Activated naive CD4-positive, alpha-beta T cell treated with anti-CD3 and anti-CD28 coated beads, Interleukin-2, amount 50 U/mL, for 72 hours (primary cell): ENCODE results near the gene MMAB. TPM values are rescaled to one million over a fixed set of nuclear protein-coding genes. Genes with fewer than 3 reads are reported as not detected.

Experiments
- ATAC-seq, 2 donors: fragments of 150-1000 bp; cut with Tn5 transposase; 2 replicates each; pipeline ENCODE4 v1.10.0; 2021; ENCODE audit warnings: mild to moderate bottlenecking in 2 of 2, moderate library complexity in 2 of 2
- DNase-seq, 2 donors: peaks; one replicate each; pipeline ENCODE4 v3.0.0; 2021 to 2022; ENCODE audit warnings: low spot score in 2 of 2
- H3K27ac Mint-ChIP-seq, 2 donors: one replicate each; pipeline ENCODE4 v1.8.0; 2022; ENCODE audit warnings: mild to moderate bottlenecking in 2 of 2, mixed read lengths in 2 of 2
- H3K36me3 Mint-ChIP-seq, 2 donors: one replicate each; pipeline ENCODE4 v1.8.0; 2022; ENCODE audit warnings: mixed read lengths in 2 of 2
- H3K9me3 Mint-ChIP-seq, 2 donors: one replicate each; pipeline ENCODE4 v1.8.0; 2022; ENCODE audit warnings: mixed read lengths in 2 of 2
- total RNA-seq, 2 donors: library from RNA; stranded (reverse); gene quantifications; one replicate each; pipeline ENCODE4 v1.2.3, GENCODE V29; 2022

Gene MMAB
- total RNA-seq, 2 donors from 2014 or later: 27.4 to 29.5 TPM

DNA sequence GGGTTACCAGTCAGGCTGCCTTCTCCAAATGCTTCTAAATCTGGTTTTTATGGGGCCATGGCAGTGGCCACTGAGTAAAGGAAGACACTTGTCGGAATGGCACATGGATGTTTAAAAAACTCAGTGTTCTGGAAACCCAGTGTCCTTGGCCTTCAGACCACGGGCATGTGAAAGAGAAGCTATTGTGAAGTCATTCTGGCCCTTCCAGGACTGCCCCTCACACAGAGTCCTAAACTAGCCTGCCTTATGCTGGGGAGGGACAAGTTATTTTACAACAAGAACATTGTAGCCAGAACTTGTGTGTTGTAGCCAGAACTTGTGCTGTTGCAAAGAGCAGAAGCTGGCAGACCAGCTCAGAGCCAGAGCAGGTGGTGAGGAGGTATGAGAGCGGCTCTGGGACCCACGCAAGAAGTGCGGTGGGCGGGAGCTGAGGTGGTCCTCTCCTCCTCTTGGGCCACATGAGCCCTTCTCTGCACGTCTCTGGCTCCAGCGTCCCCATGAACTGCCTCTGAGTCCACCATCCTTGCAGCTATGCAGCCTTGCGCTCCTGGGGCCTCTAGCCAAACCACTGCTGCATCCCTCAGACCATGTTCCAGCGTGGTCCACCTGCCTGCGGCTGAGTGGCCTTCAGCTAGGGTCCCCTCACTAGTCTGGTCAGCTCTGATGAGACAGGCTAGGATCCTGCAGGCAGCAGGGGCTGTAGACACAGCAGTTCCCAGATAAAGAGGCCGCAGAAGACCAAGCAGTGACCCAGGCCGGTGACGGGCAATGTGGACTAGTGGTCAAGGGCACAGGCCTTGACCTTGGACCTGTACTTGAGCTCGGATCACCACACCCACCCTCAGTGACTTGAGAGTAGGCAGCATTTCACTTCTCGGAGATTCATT lies 32.5 kb downstream of the MMAB start:
- DNase-seq: no peak
- ATAC-seq: no peak
- Mint-ChIP-seq H3K9me3 (no peaks in the 10 kb centered on the region), H3K36me3 (no peaks in the 10 kb centered on the region), H3K27ac (peak overlapping the region in 1 of 2 donors; percentile 36)

DNA sequence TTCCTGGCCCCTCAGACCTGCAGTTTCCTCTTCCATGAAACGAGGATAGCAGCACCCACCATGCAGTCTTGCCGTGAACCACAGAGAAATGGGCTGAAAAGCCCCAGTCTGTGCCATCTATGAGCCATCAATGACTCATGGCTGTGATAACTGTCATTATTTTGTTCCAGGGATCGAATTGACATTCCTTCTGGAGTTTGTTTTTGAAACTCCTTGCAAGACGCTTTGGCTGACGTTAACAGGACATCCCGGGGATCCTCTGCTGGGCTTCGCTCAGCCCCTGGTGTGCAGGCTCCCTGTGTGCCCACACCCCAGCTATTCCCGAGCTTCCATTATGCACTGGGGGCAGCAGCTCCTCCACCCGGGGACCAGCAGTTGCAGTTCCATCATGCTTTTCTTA lies 33.8 kb downstream of the MMAB start:
- Mint-ChIP-seq H3K9me3 (no peaks in the 10 kb centered on the region), H3K27ac (no peak overlapping the region), H3K36me3 (no peaks in the 10 kb centered on the region)
- ATAC-seq (no peak), DNase-seq (no peak)

DNA sequence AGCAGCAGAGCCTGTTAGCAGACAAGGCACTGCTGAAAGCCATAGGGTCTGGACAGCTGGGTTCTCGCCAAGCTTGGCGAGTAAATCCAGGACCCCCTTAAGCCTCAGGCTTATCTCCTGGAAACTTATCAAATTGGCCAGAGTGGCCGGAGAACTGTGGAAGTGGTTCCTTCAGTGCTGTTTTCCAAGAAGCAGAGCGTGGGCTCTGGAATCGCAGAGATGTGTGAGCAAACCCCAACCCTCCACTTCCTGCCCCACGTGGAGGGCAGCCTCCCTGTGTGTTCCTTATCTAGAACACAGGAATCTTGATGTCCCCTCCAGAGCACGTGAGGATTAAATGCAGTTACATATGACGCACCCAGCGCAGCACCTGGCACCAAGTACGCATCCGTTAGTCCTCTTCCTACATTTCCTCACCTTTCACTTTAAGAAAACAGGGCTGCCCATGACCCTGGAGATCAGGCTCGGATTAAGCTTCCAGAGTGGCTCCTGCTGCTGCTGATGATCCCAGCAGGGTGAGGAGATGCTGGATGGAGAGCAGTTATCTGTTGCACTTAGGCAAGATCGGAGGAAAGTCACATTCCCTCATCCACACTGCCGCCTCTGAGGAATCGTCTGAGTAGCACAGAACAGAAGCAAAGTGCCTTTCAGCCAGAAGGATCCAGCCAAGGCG lies 35.0 kb downstream of the MMAB start:
- H3K36me3 Mint-ChIP-seq: no peaks in the 10 kb centered on the region
- H3K9me3 Mint-ChIP-seq: no peaks in the 10 kb centered on the region
- H3K27ac Mint-ChIP-seq: no peak overlapping the region
- no peak for DNase-seq
- no peak for ATAC-seq

DNA sequence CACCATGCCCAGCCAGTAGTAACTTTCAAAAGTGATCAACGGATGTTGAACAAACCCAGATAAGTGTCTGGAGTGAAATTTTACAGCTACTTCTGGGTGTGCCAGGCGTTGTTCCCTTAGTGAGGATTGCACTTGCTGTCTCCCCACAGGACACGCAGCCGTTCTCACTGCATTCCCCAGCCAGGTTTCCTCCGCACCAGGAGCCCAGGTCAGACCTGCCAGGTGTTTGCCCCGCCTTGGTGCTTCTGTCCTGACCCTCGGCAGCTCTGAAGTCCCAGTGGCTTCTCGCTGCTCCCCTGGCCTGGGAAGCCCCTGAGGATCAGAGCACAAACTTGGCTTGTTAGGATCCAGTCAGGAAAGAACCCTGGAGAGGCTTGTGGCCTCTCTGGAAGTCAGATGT lies 36.2 kb downstream of the MMAB start:
- H3K36me3 Mint-ChIP-seq: no peaks in the 10 kb centered on the region
- no peak for DNase-seq
- no peak for ATAC-seq
- H3K27ac Mint-ChIP-seq: no peak overlapping the region
- no peaks in the 10 kb centered on the region for H3K9me3 Mint-ChIP-seq

DNA sequence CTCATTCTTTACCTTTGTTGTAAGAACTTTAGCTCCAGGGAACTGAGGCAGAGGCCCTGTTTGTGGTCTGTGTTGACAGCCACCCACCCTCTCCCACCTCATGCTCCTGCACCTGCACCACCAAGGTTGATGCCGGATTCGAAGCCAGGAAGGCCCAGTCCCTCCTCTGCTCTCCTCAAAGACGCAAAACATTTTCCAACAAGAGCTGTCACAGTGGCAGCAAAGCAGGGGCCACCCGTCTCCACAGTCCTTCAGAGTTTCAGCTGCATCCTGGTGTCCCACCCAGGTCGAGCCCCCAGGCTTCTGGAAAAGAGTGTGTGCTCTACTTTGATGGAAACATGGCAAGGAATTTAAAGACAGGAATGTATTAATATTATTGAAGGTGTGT lies 37.4 kb downstream of the MMAB start:
- ATAC-seq (no peak), DNase-seq (no peak)
- Mint-ChIP-seq H3K27ac (no peak overlapping the region), H3K36me3 (no peaks in the 10 kb centered on the region), H3K9me3 (no peaks in the 10 kb centered on the region)

DNA sequence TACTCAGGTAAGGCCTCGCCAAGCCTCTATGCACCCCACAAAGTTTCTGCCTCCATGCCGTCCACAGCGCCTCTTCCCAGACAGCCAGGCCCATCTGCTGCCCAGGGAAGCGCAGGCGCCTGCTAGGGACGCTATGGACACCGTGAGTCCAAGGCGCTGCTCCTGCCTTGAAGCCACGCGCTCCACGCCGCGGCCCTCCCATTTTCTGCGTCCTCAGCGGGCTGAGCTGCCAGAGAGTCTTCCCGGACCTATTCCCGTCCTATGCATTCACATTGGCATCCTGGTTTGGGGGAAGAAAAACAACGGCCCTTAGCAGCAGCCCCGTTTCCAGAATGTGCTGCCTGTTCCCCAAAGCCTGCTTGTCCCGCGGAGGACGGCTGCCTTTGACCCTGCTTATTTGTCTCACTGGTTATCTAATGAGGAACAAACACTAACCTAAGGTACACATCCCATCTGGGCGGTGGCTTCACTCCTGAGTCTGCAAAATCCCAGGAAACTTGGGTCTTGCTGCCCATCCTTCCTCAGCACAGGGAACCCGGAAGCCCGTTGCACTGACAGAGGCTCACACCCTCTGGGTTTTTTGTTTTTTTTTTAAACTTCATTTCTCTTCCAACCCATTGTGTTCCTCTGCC lies 38.0 kb downstream of the MMAB start:
- Mint-ChIP-seq H3K27ac (peak overlapping the region in 1 of 2 donors; percentile 44), H3K36me3 (no peaks in the 10 kb centered on the region), H3K9me3 (no peaks in the 10 kb centered on the region)
- DNase-seq: no peak
- no peak for ATAC-seq

DNA sequence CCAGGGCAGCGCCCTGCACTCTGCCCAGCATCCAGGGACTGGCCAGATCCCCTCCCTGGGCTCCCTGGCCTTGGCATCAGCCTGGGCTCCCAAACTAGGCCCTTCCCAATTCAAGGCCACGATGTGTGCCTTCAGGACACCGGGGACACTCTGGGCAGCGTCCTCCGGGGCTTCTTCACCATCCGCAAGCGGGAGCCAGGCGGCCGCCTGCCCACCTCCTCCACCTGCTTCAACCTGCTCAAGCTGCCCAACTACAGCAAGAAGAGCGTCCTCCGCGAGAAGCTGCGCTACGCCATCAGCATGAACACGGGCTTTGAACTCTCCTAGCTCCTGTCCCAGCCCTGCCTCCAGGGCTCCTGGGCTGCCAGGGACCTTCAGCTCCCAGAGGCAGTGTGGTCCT lies 38.8 kb downstream of the MMAB start:
- Mint-ChIP-seq H3K36me3 (no peaks in the 10 kb centered on the region), H3K27ac (peak overlapping the region in 1 of 2 donors; percentile 29), H3K9me3 (no peaks in the 10 kb centered on the region)
- DNase-seq: no peak
- ATAC-seq: no peak

DNA sequence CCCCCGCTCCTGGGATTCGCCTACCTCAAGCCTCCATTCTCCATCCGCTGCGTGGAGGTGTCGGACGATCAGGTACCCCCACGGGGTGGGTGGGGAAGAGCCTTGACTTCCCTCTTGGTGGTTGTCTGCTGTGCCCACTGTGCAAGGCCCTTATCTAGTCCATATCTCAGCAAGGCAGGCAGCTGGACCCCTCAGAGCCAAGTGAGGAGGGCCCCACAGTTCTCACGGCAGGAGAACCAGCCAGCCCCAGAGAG lies 39.9 kb downstream of the MMAB start:
- H3K36me3 Mint-ChIP-seq: no peaks in the 10 kb centered on the region
- no peak for DNase-seq
- ATAC-seq: no peak
- H3K9me3 Mint-ChIP-seq: no peaks in the 10 kb centered on the region
- peak overlapping the region in 1 of 2 donors; percentile 14 for H3K27ac Mint-ChIP-seq

DNA sequence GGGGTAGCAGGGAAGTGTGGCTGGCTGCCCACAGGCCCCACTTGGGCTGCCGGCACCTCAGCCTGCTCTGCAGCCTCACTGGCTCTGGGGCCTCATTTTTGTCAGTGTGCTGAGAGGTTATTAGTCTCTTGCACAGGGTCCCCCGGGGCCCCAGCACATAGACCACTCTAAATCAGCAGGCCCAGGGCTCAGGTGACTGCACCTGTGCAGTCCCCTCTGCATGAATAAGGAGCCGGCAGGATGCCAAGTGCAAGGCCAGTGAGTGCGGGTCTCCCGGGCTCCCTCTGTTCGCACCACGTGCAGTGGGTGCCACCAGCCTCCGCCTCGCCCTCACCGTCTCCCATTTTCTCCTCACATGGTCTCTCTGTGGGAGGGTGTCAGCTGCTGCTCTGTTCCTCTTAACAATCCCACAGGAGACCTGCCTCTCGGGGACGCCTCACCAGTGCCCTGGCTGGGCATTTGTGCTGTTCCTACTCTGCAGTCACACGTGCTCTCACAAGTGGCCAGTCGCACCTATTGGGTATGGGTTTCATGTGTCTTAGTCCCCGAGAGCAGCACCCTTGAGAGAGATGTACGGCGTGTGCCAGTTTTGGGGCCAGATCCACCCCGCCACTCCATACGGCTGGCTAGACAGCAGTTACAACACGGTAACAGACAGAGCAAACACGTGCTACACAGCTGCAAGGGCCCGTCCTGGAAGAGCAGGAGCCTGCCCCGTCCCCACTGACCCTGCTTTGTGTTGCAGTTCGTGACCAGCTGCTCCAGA lies 40.4 kb downstream of the MMAB start:
- H3K27ac Mint-ChIP-seq: no peak overlapping the region
- no peaks in the 10 kb centered on the region for H3K9me3 Mint-ChIP-seq
- H3K36me3 Mint-ChIP-seq: no peaks in the 10 kb centered on the region
- no peak for ATAC-seq
- DNase-seq: no peak

DNA sequence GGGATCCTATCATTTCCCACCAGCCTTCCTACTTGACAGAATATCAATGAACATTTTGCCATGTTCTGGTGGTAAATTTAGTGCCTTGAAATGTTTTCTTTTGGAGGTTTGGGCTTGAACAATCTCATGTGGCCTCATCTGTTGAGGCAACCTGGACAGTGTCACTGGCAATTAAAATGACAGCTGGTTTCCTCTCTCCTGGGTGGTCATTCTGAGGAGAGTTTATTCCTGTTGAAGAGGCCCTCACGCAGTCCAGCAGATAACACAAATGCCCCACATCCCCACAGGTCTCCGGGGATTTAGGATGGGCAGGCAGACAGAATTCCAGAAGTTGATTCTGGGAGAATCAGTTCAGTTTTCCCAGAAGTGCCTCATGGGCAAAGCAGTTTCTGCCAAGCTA lies 41.9 kb downstream of the MMAB start:
- no peak for DNase-seq
- H3K9me3 Mint-ChIP-seq: no peaks in the 10 kb centered on the region
- H3K36me3 Mint-ChIP-seq: no peaks in the 10 kb centered on the region
- ATAC-seq: no peak
- no peak overlapping the region for H3K27ac Mint-ChIP-seq

DNA sequence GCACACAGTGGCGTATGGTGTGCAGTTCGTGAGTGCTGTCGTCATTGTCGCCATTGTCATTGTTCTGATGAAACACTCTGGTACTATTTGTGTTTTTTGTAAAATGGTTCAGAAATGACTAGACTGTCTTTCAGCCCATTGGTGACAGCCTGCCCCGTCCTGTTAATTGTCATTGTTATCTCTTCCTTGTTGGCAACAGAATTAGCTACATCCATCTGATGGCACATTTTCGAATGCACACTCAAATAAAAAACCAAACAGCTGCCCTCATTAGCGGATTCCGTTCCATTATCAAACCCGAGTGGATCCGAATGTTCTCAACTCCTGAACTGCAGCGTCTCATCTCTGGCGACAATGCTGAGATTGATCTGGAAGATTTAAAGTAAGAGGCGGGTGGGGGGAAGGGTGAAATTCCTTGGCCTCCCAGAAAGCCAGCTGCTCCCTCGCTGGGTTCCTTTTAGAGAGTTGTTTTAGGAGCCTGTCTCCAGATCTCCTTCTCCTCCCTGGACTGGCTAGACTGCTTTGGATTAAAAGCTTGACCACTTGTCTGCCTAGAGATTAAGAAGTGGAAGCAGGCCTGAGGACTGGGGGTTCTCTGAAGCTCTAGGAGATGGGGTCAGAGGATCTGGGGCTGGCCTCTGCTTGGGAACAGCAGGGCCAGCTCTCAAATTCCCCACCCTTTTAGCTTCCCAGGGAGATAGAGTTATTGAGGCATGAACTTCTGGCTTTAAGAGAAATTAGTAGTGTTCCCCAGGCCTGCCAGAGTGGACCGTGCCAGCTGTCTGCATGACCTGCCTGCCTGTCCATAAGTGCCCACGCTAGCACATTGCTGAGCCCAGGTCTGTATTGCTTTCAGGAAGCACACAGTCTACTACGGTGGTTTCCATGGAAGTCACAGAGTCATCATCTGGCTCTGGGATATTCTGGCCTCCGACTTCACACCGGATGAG lies 43.3 kb downstream of the MMAB start:
- ATAC-seq: no peak
- H3K36me3 Mint-ChIP-seq: no peaks in the 10 kb centered on the region
- H3K27ac Mint-ChIP-seq: peak overlapping the region in 1 of 2 donors; percentile 30
- DNase-seq: no peak
- H3K9me3 Mint-ChIP-seq: no peaks in the 10 kb centered on the region

DNA sequence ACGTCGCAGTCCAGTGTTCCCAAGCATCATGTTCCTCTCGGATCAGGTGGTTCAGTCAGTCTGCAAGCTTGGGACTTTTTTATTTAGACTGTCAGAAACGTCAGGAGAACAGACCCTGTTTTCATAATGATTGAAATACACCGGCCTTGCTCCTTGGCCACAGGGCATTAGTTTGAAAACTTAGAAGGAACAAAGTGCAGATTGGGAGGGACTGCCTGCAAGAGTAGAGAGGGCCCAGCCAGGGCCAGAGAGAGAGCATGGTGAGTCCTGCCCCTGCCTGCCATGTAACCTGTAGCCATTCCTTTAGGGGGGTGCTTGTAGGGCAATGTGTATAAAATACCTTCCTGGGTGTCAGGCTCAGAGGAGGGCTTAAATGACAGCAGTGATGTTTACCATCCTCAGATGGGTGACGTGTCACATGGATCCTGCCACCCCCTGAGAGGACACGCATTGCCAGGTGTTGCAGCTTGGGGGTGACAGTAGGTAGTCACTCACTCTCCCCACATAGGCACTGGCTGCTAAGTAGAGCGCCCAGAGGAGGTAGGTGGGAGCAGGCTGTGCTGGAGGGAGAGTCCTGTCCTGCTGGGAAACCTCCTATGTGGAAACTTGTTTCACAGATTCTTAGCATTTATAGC lies 45.7 kb downstream of the MMAB start:
- no peak for DNase-seq
- ATAC-seq: no peak
- Mint-ChIP-seq H3K27ac (peak overlapping the region in 1 of 2 donors; percentile 91), H3K9me3 (no peaks in the 10 kb centered on the region), H3K36me3 (no peaks in the 10 kb centered on the region)

DNA sequence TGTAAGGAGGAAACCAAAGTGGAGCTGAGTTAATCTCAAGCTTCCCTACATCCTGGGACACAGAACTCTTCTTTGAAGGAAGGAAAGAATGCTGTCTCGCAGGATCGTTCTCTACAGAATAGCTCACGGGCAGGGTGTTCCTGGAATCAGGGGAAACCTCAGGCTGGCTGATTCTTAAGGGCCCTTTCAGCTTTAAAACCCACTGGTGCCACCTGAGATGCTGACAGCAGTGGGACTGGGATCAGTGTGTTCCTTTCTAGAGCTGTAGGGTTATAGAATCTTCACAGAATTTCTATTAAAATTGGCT lies 48.1 kb downstream of the MMAB start:
- ATAC-seq (no peak), DNase-seq (no peak)
- Mint-ChIP-seq H3K27ac (no peak overlapping the region), H3K9me3 (no peaks in the 10 kb centered on the region), H3K36me3 (no peaks in the 10 kb centered on the region)

DNA sequence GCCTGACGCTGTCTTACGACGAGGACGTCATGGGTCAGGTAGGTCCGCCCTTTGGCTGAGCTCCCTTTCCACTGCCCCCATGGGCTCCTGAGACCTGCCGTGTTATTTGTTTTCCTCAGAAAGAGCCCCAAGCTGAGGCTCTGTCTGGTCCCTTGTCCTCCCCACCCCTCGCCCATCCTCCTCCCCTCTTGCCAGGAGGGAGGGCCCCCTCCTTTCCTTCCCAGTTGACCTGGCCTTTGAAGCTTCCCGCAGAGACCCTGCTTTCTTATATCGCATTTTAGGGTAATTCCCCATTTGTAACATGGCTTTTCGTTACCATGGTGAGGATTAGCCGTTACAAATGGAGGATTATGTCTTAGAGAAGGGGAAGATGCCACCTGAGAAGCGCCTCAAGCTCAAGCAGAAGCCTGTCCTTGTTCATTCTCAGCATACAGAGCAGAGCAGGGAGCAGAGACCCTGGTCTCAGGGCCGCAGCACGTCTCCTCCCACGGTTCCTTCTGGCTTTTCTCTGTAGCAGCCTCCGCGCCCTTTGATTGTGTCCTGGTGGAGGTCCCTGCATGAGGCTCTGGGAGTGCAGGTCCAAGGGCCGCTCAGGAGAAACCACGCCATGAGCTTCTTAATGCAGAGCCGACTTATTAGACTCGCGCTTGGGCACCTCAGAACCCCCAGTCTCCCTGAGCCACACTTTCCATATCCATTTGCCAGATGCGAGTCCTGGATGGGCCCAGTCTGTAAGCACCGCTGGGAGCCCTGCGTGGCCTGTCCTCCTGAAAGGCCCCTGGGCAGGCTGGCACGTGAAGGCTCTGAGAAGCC lies 48.6 kb downstream of the MMAB start:
- Mint-ChIP-seq H3K36me3 (no peaks in the 10 kb centered on the region), H3K27ac (no peak overlapping the region), H3K9me3 (no peaks in the 10 kb centered on the region)
- ATAC-seq: no peak
- no peak for DNase-seq

DNA sequence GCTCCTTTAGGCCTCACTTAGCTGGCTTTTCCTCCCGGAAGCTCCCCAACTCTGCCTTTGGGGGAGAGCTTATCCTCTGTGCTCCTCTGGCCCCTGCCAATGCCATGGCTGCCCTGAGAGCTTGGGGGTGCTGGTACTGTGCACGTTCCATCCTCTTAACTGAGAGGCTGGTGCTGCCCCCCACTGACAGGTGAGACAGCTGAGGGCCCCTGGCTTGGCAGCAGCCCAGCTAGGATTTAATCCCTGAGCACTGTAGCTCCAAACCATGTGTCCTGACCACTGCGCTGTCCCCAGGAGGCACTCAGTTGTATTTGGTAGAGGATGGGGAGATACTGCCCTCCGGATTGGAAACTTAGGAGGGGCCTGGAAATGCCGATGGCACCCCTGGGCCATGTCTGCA lies 49.8 kb downstream of the MMAB start:
- Mint-ChIP-seq H3K9me3 (no peaks in the 10 kb centered on the region), H3K27ac (no peak overlapping the region), H3K36me3 (peaks cover 0 to 2% of the 10 kb centered on the region in 2 donors)
- DNase-seq: no peak
- no peak for ATAC-seq
